ENCODE data around the gene FREY1.

The FREY1 gene

DNA sequence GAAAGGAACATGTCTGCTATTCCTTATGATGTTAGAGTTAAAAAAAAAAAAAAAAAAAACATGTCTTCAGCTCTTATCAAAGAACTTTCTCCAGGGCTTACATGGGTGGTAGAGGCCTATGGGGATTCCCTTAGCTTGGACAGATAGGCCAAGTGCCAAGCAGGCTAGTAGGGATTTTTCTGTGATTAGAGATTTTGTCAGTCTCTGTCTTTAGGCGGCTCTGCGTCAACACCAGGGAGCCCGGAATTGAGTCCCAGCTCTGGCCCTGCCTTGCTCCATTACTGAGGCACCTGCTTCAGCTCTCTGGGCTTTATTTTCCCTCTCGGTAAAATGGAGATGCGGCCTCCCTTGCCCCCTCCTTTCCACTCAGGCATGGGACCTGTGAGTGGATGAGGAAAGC lies 46.7 kb downstream of the FREY1 start:
- DNase-seq: no peak

DNA sequence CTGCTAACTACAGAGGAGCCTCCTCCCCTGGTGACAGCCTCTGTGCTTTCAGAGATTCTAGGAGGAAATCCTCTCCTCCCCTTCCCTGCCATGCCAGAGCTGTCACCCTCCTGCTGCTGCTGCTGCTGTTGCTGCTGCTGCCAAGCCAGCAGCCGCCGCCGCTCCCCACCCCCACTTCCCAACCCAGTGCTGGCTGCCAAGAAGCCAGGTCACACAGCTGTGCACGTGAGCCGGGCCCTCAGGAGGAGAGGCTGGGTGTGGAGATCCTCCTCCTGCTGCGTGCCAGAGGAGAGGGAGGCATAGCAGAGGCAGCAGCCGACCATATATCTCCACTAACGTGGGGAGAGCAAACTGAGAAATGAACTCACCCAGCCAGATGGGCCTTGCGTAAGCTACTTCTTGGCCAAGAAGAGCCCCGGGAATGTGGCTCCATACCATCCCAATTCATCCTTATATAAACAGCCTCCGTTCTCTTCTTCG lies 47.4 kb downstream of the FREY1 start:
- DNase-seq: no peak

DNA sequence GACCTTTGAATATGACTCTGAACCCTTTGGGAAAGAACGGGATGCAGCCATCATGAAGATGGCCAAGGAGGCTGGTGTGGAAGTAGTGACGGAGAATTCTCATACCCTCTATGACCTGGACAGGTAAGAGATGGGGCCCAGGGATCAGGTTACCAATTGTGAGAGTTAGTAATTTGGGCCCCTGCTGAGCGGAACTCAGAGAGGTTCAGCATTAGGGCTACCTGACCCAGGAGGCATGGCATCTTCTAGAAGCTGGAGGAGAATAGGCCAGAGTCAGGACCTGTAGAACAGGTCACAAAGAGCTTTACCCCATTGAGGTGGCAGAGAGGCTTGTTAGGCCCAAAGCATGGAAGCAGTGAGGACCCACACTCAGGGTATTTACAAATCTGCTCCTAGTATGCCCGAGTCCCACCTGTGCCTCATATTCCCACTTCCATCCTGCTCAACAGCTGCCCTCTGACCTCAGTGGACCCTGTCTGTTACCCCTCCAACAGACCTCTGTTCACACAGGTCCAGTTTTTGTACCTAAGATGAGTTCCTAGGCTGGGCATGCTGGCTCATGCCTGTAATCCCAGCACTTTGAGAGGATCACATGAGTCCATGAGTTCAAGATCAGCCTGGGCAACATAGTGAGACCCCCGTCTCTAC lies 48.2 kb downstream of the FREY1 start:
- DNase-seq: no peak

DNA sequence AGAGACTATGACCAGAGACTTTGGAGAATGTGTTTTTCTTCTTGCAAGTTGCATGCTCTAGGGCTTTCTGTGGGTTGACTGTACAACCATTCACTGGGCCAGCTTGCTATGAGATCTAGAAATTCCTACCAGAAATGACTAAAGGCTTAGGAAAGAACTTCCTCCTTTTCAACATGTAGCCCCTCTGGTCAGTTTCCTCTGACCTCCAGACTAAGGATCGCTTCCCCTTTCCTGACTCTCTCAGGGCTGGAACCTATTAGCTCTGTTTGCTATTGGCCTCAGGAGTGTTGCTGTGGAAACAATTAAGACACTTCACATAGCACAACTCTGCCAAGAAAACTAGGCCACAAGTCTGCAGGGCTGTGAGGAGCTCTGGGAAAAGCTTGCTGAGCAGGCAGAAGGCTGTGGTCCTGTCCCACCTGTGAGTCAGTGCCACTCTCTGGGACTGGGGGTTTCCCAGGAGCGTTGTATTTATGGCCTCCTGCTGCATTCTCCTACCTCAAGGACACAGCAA lies 49.1 kb downstream of the FREY1 start:
- peak; percentile 43 to 88 for DNase-seq

All from inflammatory macrophage treated with lipopolysaccharide for 1 hour (primary cell).